GM19025 (cell line): ENCODE measurements around the gene CYFIP2.

Source experiments
- ATAC-seq: cut with Tn5 transposase; IDR thresholded peaks from one replicate; pipeline ENCODE4 v1.9.1; 2021; ENCODE audit warnings: mild to moderate bottlenecking, low read depth, moderate library complexity; ENCODE audit not compliant: unreplicated experiment

Gene CYFIP2

GRCh38 chr5:157352756-157353340, 86.9 kb downstream of the CYFIP2 start:
- ATAC-seq, result no peak

GRCh38 chr5:157354800-157355199, 88.9 kb downstream of the CYFIP2 start:
- no peak for ATAC-seq

GRCh38 chr5:157356576-157356975, 90.7 kb downstream of the CYFIP2 start:
- no peak for ATAC-seq

DNA sequence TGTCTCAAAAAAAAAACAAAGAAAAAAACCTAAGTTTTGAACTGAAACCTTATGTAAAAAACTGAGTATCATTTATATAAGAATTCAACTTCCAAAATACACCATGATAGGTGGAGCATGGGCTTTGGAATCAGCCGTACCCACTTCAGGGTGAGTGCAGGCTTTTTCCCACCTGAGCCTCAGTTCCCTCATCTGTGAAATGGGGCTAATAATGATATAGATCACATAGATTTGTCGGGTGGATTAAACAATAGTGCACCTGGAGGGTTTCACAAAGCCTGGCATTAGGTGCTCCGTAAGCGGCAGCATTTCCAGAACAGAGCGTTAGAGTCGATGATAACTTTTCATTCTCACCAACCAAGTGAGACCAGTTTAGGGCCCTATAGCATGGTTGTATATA, 91.9 kb downstream of the CYFIP2 start:
- no peak for ATAC-seq

GRCh38 chr5:157358871-157359270, 92.9 kb downstream of the CYFIP2 start:
- ATAC-seq, result no peak

- ATAC-seq, result no peak
Measured at GRCh38 chr5:157359356-157360055, 93.6 kb downstream of the CYFIP2 start.

DNA sequence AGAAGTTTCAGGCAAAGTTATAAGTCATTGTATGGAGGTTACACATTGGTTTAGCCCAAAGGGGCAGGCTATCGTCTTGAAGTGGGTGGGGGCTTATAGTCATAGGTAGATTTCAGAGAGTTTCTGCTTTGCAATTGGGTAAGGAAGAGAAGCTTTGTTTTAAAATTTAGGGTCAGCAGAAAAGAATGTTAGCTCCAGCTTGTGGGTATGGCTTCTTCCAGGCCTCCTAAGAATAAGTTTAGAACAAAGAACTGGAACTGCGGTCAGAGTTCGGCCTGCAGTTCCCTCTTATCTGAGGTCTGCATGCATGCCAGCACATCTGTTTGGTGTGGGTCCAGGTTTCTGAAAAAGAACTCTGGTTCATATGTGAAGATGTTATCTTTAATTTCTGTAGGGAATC, 96.1 kb downstream of the CYFIP2 start:
- no peak for ATAC-seq

GRCh38 chr5:157362502-157362901, 96.6 kb downstream of the CYFIP2 start:
- ATAC-seq, result no peak

GRCh38 chr5:157362982-157363381, 97.1 kb downstream of the CYFIP2 start:
- no peak for ATAC-seq

DNA sequence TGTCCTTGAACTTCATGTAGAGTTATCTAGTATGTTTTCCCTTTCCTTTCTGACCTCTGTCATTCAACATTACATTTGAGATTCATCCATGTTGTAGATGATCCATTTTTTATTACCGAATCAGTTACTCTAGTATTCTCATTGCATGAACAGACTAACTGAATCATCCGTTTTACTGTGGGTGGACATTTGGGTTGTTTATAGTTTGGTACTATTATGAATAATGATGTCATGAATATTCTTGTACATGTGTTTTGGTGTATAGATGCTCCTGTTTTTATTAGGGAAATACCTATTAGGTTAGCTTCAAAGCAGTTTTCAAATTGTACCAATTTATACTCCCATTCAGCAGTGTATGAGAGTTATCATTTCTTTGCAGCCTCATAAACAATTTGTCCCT, 99.8 kb downstream of the CYFIP2 start:
- ATAC-seq, result no peak

- ATAC-seq, result no peak
Measured at GRCh38 chr5:157366741-157367674, 101.1 kb downstream of the CYFIP2 start.

DNA sequence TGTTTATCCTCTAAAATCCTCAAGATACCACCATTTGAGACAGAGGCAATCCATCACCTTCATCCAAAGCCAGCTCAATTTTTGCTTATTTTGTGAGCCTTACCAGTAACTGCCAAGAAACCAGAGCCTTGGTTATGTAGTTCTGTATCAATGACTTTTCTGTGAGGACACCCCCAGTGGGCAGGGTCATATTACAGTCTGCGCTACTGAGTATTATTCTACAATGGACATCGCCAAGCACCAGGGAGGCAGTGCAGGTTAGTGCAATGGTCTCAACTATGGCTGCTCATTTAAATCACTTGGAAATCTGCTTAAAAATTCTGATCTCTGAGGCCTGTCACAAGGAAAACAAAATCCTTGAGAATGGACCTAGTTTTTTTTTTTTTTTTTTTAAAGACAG, 103.6 kb downstream of the CYFIP2 start:
- ATAC-seq, result no peak

DNA sequence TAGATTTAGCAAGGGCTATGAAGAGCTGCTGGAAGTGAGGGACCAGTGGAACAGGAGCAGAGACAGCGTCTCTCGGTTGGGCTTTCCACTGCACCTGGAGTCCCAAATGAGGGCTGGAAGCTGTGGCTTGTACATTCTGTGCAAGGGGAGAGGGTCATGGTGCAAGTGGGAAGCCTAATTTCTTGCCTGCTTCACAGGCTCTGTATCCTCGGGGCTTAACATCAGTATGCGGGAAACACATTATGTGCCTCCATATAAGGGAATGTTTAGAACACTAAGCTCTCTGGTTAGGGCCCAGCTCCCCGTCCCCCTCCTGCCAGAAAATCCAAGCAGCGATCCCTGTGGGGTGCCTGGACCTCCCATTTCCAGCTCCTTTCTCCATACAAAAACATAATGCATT, 105.0 kb downstream of the CYFIP2 start:
- ATAC-seq, result no peak

DNA sequence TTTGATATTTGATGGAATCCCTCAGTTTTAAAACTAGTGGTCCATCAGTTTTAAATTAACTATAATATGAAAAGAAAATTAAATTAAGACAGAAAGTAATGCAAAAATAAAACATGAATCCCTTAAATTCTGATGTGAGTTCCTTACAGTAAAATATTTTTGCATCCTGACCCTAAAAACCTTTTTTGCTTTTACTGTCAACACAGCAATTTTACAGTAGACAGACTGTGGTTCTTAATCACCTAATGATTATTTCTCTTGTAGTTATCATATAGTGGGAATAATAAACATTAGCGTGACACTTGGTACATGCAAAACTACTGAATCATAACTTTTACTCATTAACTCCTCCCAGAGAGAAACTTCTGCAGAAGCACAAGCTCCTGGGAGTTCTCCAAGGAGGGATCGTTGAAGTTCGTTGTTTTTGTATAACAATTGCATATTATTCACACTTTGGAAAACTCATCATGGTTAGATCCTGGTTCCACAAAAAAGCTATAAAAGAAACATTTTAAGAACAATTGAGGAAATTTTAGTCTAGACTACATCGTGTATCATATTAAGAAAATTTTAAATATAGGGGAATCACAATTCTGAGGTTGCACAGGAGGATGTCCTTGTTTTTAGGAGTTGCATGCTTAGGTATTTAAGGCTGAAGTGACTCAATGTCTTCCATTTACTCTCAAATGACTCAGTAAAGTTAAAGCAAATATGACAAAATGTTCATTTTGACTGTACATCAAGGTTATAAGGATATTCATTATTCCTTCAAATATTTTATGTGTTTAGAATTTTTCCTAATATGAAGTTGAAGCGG, 105.9 kb downstream of the CYFIP2 start:
- no peak for ATAC-seq

GRCh38 chr5:157372472-157372822, 106.5 kb downstream of the CYFIP2 start:
- no peak for ATAC-seq

GRCh38 chr5:157378509-157378908, 112.6 kb downstream of the CYFIP2 start:
- ATAC-seq, result no peak

DNA sequence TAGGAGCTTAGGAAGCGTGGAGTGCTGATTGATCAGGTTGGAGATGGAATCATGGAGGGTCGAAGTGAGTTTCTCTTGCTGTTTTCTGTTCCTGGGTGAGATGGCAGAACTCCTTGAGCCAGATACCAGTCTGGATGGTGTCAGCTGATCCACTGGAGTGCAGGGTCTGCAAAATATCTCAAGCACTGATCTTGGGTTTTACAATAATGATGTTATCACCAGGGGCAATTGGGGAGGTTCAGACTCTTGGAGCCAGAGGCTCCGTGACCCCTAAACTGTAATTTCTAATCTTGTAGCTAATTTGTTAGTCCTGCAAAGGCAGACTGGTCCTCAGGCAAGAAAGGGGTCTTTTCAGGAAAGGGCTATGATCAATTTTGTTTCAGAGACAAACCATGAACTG, 114.1 kb downstream of the CYFIP2 start:
- no peak for ATAC-seq

- no peak for ATAC-seq
Measured at GRCh38 chr5:157381746-157382145, 115.8 kb downstream of the CYFIP2 start.

DNA sequence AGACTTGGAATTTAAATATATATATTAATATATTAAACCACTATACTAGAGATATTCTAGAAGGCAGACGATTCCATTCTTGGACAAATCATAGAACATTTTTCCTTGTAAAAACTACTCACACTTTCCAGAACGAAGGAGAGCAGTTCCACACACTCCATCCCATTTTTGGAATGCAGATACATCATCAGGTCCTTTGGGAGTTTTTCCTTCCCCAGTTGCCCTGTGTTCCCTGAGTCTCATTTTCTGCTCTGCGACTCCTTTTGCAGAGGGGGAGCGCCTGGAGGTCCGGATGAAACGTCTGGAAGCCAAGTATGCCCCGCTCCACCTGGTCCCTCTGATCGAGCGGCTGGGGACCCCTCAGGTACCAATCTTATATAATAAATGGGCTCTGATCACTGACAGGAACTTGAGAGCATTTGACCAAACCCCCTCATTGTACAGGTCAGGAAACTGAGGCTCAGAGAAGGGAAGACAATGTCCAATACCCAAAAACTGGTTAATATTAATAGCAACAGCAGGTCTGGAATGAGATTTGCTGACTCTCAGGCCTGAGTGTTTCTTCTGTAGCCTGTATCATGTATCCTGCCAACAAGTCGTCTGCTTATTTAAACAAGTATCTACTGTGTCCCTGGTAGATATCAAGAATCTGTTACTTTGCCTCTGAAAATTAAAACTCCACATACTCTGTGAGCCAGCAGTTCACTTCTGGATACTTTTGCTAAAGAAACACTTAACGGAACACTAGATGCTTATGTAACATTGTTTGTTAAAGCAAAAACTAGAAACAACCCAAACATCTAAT, 117.3 kb downstream of the CYFIP2 start:
- no peak for ATAC-seq
